SU-DHL-6 (cell line): ENCODE measurements around the gene SRRM4.

ENCODE experiments used
- H2AFZ ChIP-seq: fragments of 200-600 bp; sonication (generic); 2 replicates; pipeline ENCODE4 v1.6.1; 2014; ENCODE audit warnings: low read depth, mild to moderate bottlenecking, moderate library complexity, mixed read lengths, antibody characterized with exemption, low read length; ENCODE audit not compliant: severe bottlenecking
- H3F3A ChIP-seq: fragments of 200-600 bp; shearing (Covaris generic); 2 replicates; pipeline ENCODE4 v1.6.0; 2016; ENCODE audit warnings: antibody characterized with exemption, mild to moderate bottlenecking; ENCODE audit not compliant: insufficient read depth
- H3K27ac ChIP-seq: fragments of 200-600 bp; sonication (generic); 2 replicates; pipeline ENCODE4 v1.5.1; 2016; ENCODE audit warnings: low read depth, mild to moderate bottlenecking, low read length, moderate library complexity, mixed read lengths
- H3K27me3 ChIP-seq: fragments of 200-600 bp; sonication (generic), shearing (Covaris generic); 2 replicates; pipeline ENCODE4 v1.6.0; 2014; ENCODE audit warnings: mild to moderate bottlenecking, low read length
- H3K36me3 ChIP-seq: fragments of 200-600 bp; sonication (generic); 2 replicates; pipeline ENCODE4 v1.6.1; 2014; ENCODE audit warnings: mild to moderate bottlenecking, low read length, mixed read lengths
- H3K4me2 ChIP-seq: fragments of 300-600, 200-600 bp; shearing (Covaris generic), sonication (generic); 2 replicates; pipeline ENCODE4 v1.6.0; 2014; ENCODE audit warnings: low read length, low read depth, mild to moderate bottlenecking; ENCODE audit not compliant: poor library complexity, severe bottlenecking
- H3K4me3 ChIP-seq: fragments of 200-600 bp; sonication (generic); 2 replicates; pipeline ENCODE4 v1.5.1; 2014; ENCODE audit warnings: antibody characterized with exemption, low read length, mild to moderate bottlenecking, mixed read lengths; ENCODE audit not compliant: insufficient read depth, poor library complexity, severe bottlenecking
- H3K79me2 ChIP-seq: fragments of 200-600 bp; sonication (generic); 2 replicates; pipeline ENCODE4 v1.6.1; 2014; ENCODE audit warnings: mild to moderate bottlenecking, low read length, moderate library complexity; ENCODE audit not compliant: insufficient read depth
- H3K9ac ChIP-seq: fragments of 200-600 bp; sonication (generic); 2 replicates; pipeline ENCODE4 v1.7.0; 2014; ENCODE audit warnings: mild to moderate bottlenecking, low read length
- H3K9me2 ChIP-seq: fragments of 200-600 bp; sonication (generic); replicated peaks from 2 replicates; pipeline ENCODE4 v1.6.1; 2014; ENCODE audit warnings: low read length; ENCODE audit not compliant: insufficient read depth
- H3K9me3 ChIP-seq: fragments of 200-600 bp; sonication (generic); 2 replicates; pipeline ENCODE4 v1.6.1; 2014; ENCODE audit warnings: low read length, mixed read lengths; ENCODE audit not compliant: insufficient read depth
- H4K20me1 ChIP-seq: fragments of 200-600 bp; sonication (generic); 2 replicates; pipeline ENCODE4 v1.6.1; 2014; ENCODE audit warnings: low read depth, mild to moderate bottlenecking, antibody characterized with exemption, low read length, moderate library complexity, mixed read lengths
- CTCF ChIP-seq: fragments of 200-600 bp; sonication (generic); IDR thresholded peaks from one replicate; pipeline ENCODE4 v1.5.1; 2017; ENCODE audit warnings: antibody characterized with exemption, mild to moderate bottlenecking, low read length, moderate library complexity; ENCODE audit not compliant: insufficient read depth, poor library complexity, severe bottlenecking
- EZH2phosphoT487 ChIP-seq: fragments of 200-600 bp; sonication (generic), shearing (Covaris generic); conservative IDR thresholded peaks from 2 replicates; pipeline ENCODE4 v1.6.1; 2018; ENCODE audit warnings: mild to moderate bottlenecking, antibody characterized with exemption, low read length, moderate library complexity, mixed read lengths

The SRRM4 gene

GRCh38 chr12:119129827-119130434 lies 148.6 kb downstream of the SRRM4 start:
- H4K20me1 ChIP-seq: no peaks in the 10 kb centered on the region

GRCh38 chr12:119130523-119130922 lies 149.2 kb downstream of the SRRM4 start:
- H3K27ac ChIP-seq: no peak overlapping the region
- H4K20me1 ChIP-seq: no peaks in the 10 kb centered on the region
- H3F3A ChIP-seq: no peaks in the 10 kb centered on the region
- no peaks in the 10 kb centered on the region for H3K79me2 ChIP-seq
- H3K9ac ChIP-seq: no peak overlapping the region
- no peaks in the 10 kb centered on the region for H3K27me3 ChIP-seq
- no peak overlapping the region for H2AFZ ChIP-seq
- no peaks in the 10 kb centered on the region for H3K36me3 ChIP-seq
- H3K4me3 ChIP-seq: no peak overlapping the region
- no peaks in the 10 kb centered on the region for H3K9me2 ChIP-seq
- TF ChIP-seq CTCF (no peak), EZH2phosphoT487 (no peak)
- no peaks in the 10 kb centered on the region for H3K9me3 ChIP-seq
- no peak overlapping the region for H3K4me2 ChIP-seq

More at GRCh38 chr12:119129827-119130434, 148.6 kb downstream of the SRRM4 start:
- Histone ChIP-seq H3K27me3 (no peaks in the 10 kb centered on the region), H3K36me3 (no peaks in the 10 kb centered on the region), H3K9me2 (no peaks in the 10 kb centered on the region), H3K79me2 (no peaks in the 10 kb centered on the region), H3K9ac (no peak overlapping the region), H2AFZ (no peak overlapping the region), H3K4me3 (no peak overlapping the region), H3K4me2 (no peak overlapping the region), H3F3A (no peaks in the 10 kb centered on the region), H3K9me3 (no peaks in the 10 kb centered on the region), H3K27ac (no peak overlapping the region)
- TF ChIP-seq EZH2phosphoT487: no peak

GRCh38 chr12:119134284-119135072 lies 153.1 kb downstream of the SRRM4 start:
- H2AFZ ChIP-seq: no peak overlapping the region
- H3K79me2 ChIP-seq: no peaks in the 10 kb centered on the region
- no peaks in the 10 kb centered on the region for H4K20me1 ChIP-seq
- no peak overlapping the region for H3K27ac ChIP-seq
- H3K27me3 ChIP-seq: 0 out of 2 replicates have a peak, but pooled peaks cover 3% of the 10 kb centered on the region
- H3K9me2 ChIP-seq: no peaks in the 10 kb centered on the region
- no peaks in the 10 kb centered on the region for H3K36me3 ChIP-seq
- H3K9ac ChIP-seq: no peak overlapping the region
- H3F3A ChIP-seq: no peaks in the 10 kb centered on the region
- H3K4me3 ChIP-seq: no peak overlapping the region
- TF ChIP-seq CTCF (no peak), EZH2phosphoT487 (no peak)
- H3K9me3 ChIP-seq: no peaks in the 10 kb centered on the region
- H3K4me2 ChIP-seq: no peak overlapping the region
